HepG2 (cell line): ENCODE data around the gene FAM118A. TPM values are rescaled to one million over a fixed set of nuclear protein-coding genes. Genes with fewer than 3 reads are reported as not detected.

Source experiments
- ADNP ChIP-seq: sonication (generic); formaldehyde crosslinking; IDR thresholded peaks from 2 replicates; pipeline ENCODE4 v1.4.0; 2020; ENCODE audit warnings: missing genetic modification reagents
- ATF5 ChIP-seq: sonication (generic); formaldehyde crosslinking; IDR thresholded peaks from 2 replicates; pipeline ENCODE4 v1.4.0; 2020; ENCODE audit warnings: mild to moderate bottlenecking, low read depth, missing genetic modification reagents
- CREB1 ChIP-seq, 2 experiments: fragments of 450-650 bp in 1 of 2; IDR thresholded peaks; 2 replicates each; pipeline ENCODE4 v1.6.1; 2016 to 2017; ENCODE audit warnings: control low read depth in 1 of 2, mild to moderate bottlenecking in 1 of 2, missing compliant biosample characterization in 1 of 2, missing genetic modification characterization in 1 of 2
- GFI1 ChIP-seq: sonication (generic); formaldehyde crosslinking; IDR thresholded peaks from 2 replicates; pipeline ENCODE4 v1.5.0; 2020; ENCODE audit warnings: missing genetic modification reagents, mild to moderate bottlenecking, borderline replicate concordance
- HOXA9 ChIP-seq: sonication (generic); formaldehyde crosslinking; IDR thresholded peaks from 2 replicates; pipeline ENCODE4 v1.8.1; 2022; ENCODE audit warnings: missing genetic modification reagents, mild to moderate bottlenecking, moderate library complexity, borderline replicate concordance
- KLF11 ChIP-seq: IDR thresholded peaks from 2 replicates; pipeline ENCODE4 v1.6.1; 2016; ENCODE audit warnings: missing compliant biosample characterization
- KMT2B ChIP-seq: IDR thresholded peaks from 2 replicates; pipeline ENCODE4 v1.6.1; 2016; ENCODE audit warnings: missing genetic modification reagents, missing compliant biosample characterization
- MTF1 ChIP-seq: sonication (generic); formaldehyde crosslinking; IDR thresholded peaks from 2 replicates; pipeline ENCODE4 v1.5.0; 2020; ENCODE audit warnings: missing genetic modification reagents
- NFATC3 ChIP-seq: sonication (generic); formaldehyde crosslinking; IDR thresholded peaks from 2 replicates; pipeline ENCODE4 v1.5.1; 2020; ENCODE audit warnings: mild to moderate bottlenecking, missing genetic modification reagents
- NR2C2 ChIP-seq: sonication (generic); formaldehyde crosslinking; IDR thresholded peaks from 2 replicates; pipeline ENCODE4 v1.4.0; 2020; ENCODE audit warnings: missing genetic modification reagents, mild to moderate bottlenecking, moderate library complexity, borderline replicate concordance
- PAX8 ChIP-seq: sonication (generic); formaldehyde crosslinking; IDR thresholded peaks from 2 replicates; pipeline ENCODE4 v1.8.0; 2022; ENCODE audit warnings: mild to moderate bottlenecking, missing genetic modification reagents, borderline replicate concordance
- PITX1 ChIP-seq: sonication (generic); formaldehyde crosslinking; IDR thresholded peaks from 2 replicates; pipeline ENCODE4 v1.5.1; 2020; ENCODE audit warnings: mild to moderate bottlenecking, missing genetic modification reagents
- RXRA ChIP-seq: sonication (generic); formaldehyde crosslinking; IDR thresholded peaks from 2 replicates; pipeline ENCODE4 v1.5.1; 2020; ENCODE audit warnings: missing genetic modification reagents
- SNAPC2 ChIP-seq: sonication (generic); formaldehyde crosslinking; IDR thresholded peaks from 2 replicates; pipeline ENCODE4 v1.8.1; 2022; ENCODE audit warnings: mild to moderate bottlenecking, missing genetic modification reagents
- SP1 ChIP-seq, 2 experiments: fragments of 450-650 bp in 1 of 2; sonication (generic) in 1 of 2; formaldehyde crosslinking in 1 of 2; IDR thresholded peaks; 2 replicates each; pipeline versions ENCODE4 v1.4.0 to v1.6.1; 2016 to 2020; ENCODE audit warnings: missing genetic modification reagents in 1 of 2
- SP140L ChIP-seq: sonication (generic); formaldehyde crosslinking; IDR thresholded peaks from 2 replicates; pipeline ENCODE4 v1.4.0; 2020; ENCODE audit warnings: missing genetic modification reagents, borderline replicate concordance
- TARDBP ChIP-seq: sonication (generic); formaldehyde crosslinking; IDR thresholded peaks from 2 replicates; pipeline ENCODE4 v1.8.0; 2022; ENCODE audit warnings: mild to moderate bottlenecking, missing genetic modification reagents
- TERF1 ChIP-seq: sonication (generic); formaldehyde crosslinking; IDR thresholded peaks from 2 replicates; pipeline ENCODE4 v1.8.0; 2022; ENCODE audit warnings: mild to moderate bottlenecking, missing genetic modification reagents, moderate library complexity
- ZBTB3 ChIP-seq: sonication (generic); formaldehyde crosslinking; IDR thresholded peaks from 2 replicates; pipeline ENCODE4 v1.4.0; 2020; ENCODE audit warnings: low read depth, mild to moderate bottlenecking, moderate library complexity, missing genetic modification reagents, borderline replicate concordance
- ZNF17 ChIP-seq: sonication (generic); formaldehyde crosslinking; IDR thresholded peaks from 2 replicates; pipeline ENCODE4 v1.5.0; 2020; ENCODE audit warnings: mild to moderate bottlenecking, missing genetic modification reagents
- ZNF264 ChIP-seq: sonication (generic); formaldehyde crosslinking; IDR thresholded peaks from 2 replicates; pipeline ENCODE4 v1.4.0; 2020; ENCODE audit warnings: missing genetic modification reagents
- ZNF30 ChIP-seq: sonication (generic); formaldehyde crosslinking; IDR thresholded peaks from 2 replicates; pipeline ENCODE4 v1.5.0; 2020; ENCODE audit warnings: mild to moderate bottlenecking, missing genetic modification reagents
- ZNF350 ChIP-seq: sonication (generic); formaldehyde crosslinking; IDR thresholded peaks from 2 replicates; pipeline ENCODE4 v1.4.0; 2020; ENCODE audit warnings: mild to moderate bottlenecking, low read depth, missing genetic modification reagents, borderline replicate concordance
- ZNF354B ChIP-seq: sonication (generic); formaldehyde crosslinking; IDR thresholded peaks from 2 replicates; pipeline ENCODE4 v1.8.0; 2022; ENCODE audit warnings: mild to moderate bottlenecking, missing genetic modification reagents
- ZNF383 ChIP-seq: sonication (generic); formaldehyde crosslinking; IDR thresholded peaks from 2 replicates; pipeline ENCODE4 v1.4.0; 2020; ENCODE audit warnings: missing genetic modification reagents, mild to moderate bottlenecking, borderline replicate concordance
- ZNF432 ChIP-seq: sonication (generic); formaldehyde crosslinking; IDR thresholded peaks from 2 replicates; pipeline ENCODE4 v1.5.0; 2020; ENCODE audit warnings: missing genetic modification reagents, mild to moderate bottlenecking, borderline replicate concordance
- ZNF570 ChIP-seq: sonication (generic); formaldehyde crosslinking; IDR thresholded peaks from 2 replicates; pipeline ENCODE4 v1.4.0; 2020; ENCODE audit warnings: mild to moderate bottlenecking, missing genetic modification reagents, borderline replicate concordance
- ZNF598 ChIP-seq: sonication (generic); formaldehyde crosslinking; IDR thresholded peaks from 2 replicates; pipeline ENCODE4 v1.5.1; 2020; ENCODE audit warnings: mild to moderate bottlenecking, missing genetic modification reagents, borderline replicate concordance
- ZNF878 ChIP-seq: sonication (generic); formaldehyde crosslinking; IDR thresholded peaks from 2 replicates; pipeline ENCODE4 v1.8.1; 2023; ENCODE audit warnings: mild to moderate bottlenecking, missing genetic modification reagents, moderate library complexity
- polyA plus RNA-seq, 8 experiments: library from polyadenylated mRNA; depleted of rRNA in 3 of 8; stranded (reverse) in 7 of 8; unstranded in 1 of 8; fragments of >200 nt; fragmentation: Illumina TruSeq in 4 of 8; extraction: Trizol in 4 of 8; gene quantifications; 2 replicates each; pipeline versions ENCODE4 v1.2.1 to v1.2.3, GENCODE V29; 2011 to 2016; ENCODE audit warnings: low read depth in 4 of 8, missing spikeins in 1 of 8, mixed read lengths in 1 of 8; ENCODE audit not compliant: insufficient read depth in 1 of 8
- total RNA-seq, 5 experiments: library from RNA; depleted of rRNA; stranded (reverse); fragments of >200 nt; fragmentation: Illumina TruSeq; extraction: Trizol; gene quantifications; 2 replicates each; pipeline ENCODE4 v1.2.3, GENCODE V29; 2016; ENCODE audit warnings: low read depth in 1 of 5

Gene FAM118A
- total and polyA plus RNA-seq, 2 of the 13 experiments (the other 11 are each of a cell fraction or from before 2014, with no cell fraction given): 36.7 to 48.2 TPM

- TF ChIP-seq TERF1 (CRISPR knock-in tag) (no peak), SP1 (IDR thresholded peaks at IDR 0.05) (no peak), SP1 (CRISPR knock-in tag; IDR thresholded peaks at IDR 0.05) (peak; percentile 91), ZNF17 (CRISPR knock-in tag) (no peak), KMT2B (CRISPR knock-in tag) (peak; percentile 77), ZNF350 (CRISPR knock-in tag) (no peak), SNAPC2 (CRISPR knock-in tag) (peak; percentile 49; the same call in 1 of the 2 replicates), NFATC3 (no peak), ZNF570 (CRISPR knock-in tag) (no peak), ZNF30 (CRISPR knock-in tag) (no peak), GFI1 (CRISPR knock-in tag) (peak; percentile 64; the same call in 1 of the 2 replicates), ZNF878 (CRISPR knock-in tag) (0 out of 2 replicates have a peak, but pooled peaks have one; percentile 24), HOXA9 (CRISPR knock-in tag) (peak; percentile 87; the same call in 1 of the 2 replicates), TARDBP (CRISPR knock-in tag) (peak; percentile 71), CREB1 (IDR thresholded peaks at IDR 0.05) (no peak), CREB1 (CRISPR knock-in tag; IDR thresholded peaks at IDR 0.05) (no peak), ZNF354B (CRISPR knock-in tag) (0 out of 2 replicates have a peak, but pooled peaks have one; percentile 58), ZNF383 (CRISPR knock-in tag) (no peak), RXRA (CRISPR knock-in tag) (peak; percentile 28; the same call in 1 of the 2 replicates), MTF1 (CRISPR knock-in tag) (no peak), KLF11 (CRISPR knock-in tag) (no peak), SP140L (CRISPR knock-in tag) (no peak), ZBTB3 (CRISPR knock-in tag) (no peak), ZNF598 (CRISPR knock-in tag) (no peak), ADNP (CRISPR knock-in tag) (no peak), ATF5 (no peak), ZNF432 (CRISPR knock-in tag) (no peak), ZNF264 (CRISPR knock-in tag) (0 out of 2 replicates have a peak, but pooled peaks have one; percentile 23), PITX1 (CRISPR knock-in tag) (0 out of 2 replicates have a peak, but pooled peaks have one; percentile 16), PAX8 (CRISPR knock-in tag) (no peak), NR2C2 (CRISPR knock-in tag) (peak; percentile 60)
Measured at GRCh38 chr22:45309422-45310227, at the start of gene FAM118A (continued).
